Colonic mucosa (tissue), 4 donors: ENCODE data around the gene DALRD3. TPM values are rescaled to one million over a fixed set of nuclear protein-coding genes. Genes with fewer than 3 reads are reported as not detected.

ENCODE experiments used
- DNase-seq: peaks from one replicate; pipeline ENCODE4 v3.0.0-alpha.2; 2020
- H3K27ac ChIP-seq: fragments of 200-600 bp; one replicate; pipeline ENCODE4 v1.8.0; 2021
- H3K27me3 ChIP-seq: fragments of 200-600 bp; one replicate; pipeline ENCODE4 v1.8.0; 2021
- H3K36me3 ChIP-seq: fragments of 200-600 bp; one replicate; pipeline ENCODE4 v1.8.0; 2021
- H3K4me1 ChIP-seq: fragments of 200-600 bp; one replicate; pipeline ENCODE4 v1.8.0; 2021; ENCODE audit warnings: mild to moderate bottlenecking
- H3K4me3 ChIP-seq: fragments of 200-600 bp; one replicate; pipeline ENCODE4 v1.8.0; 2021
- H3K9ac ChIP-seq, 2 donors: one replicate each; pipeline ENCODE4 v1.7.0; 2013; ENCODE audit warnings: control low read depth in 2 of 2, low read depth in 2 of 2, low read length in 2 of 2
- H3K9me3 ChIP-seq: fragments of 200-600 bp; one replicate; pipeline ENCODE4 v1.8.0; 2021
- intact Hi-C: fragments of 100-400 bp; cut with DNase I; formaldehyde crosslinking; loops from one replicate; pipeline ENCODE4 v1.14.1; 2022
- total RNA-seq, 2 donors: library from RNA; stranded (reverse); fragmentation: NEBNext Ultra II Directional in 1 of 2; extraction: Animal tissue kit (Norgen Biotek cat#: 25700) in 1 of 2; gene quantifications; one replicate each; pipeline ENCODE4 v1.2.1, GENCODE V29; 2021
- TF ChIP-seq, protein P1 (sequence below): fragments of 200-600 bp; IDR thresholded peaks from one replicate; pipeline ENCODE4 v1.8.0; 2022; ENCODE audit warnings: antibody characterized with exemption, mild to moderate bottlenecking
- donor health status: healthy.
- donor health status: DM: no; HTN: no; CAD: no.
- donor health status: DM: no; HTN: no; CAD: no.

The DALRD3 gene
- total RNA-seq, 2 donors from 2014 or later, result 22.0 to 23.5 TPM

GRCh38 chr3:49025005-49025792 is 6.8 kb upstream of the DALRD3 start:
- Histone ChIP-seq H3K9me3 (no peaks in the 10 kb centered on the region), H3K9ac (no peak overlapping the region), H3K27ac (no peak overlapping the region), H3K27me3 (no peaks in the 10 kb centered on the region), H3K4me1 (peaks cover 15% of the 10 kb centered on the region), H3K4me3 (no peak overlapping the region), H3K36me3 (peaks cover 4% of the 10 kb centered on the region)
- intact Hi-C loops, result no loop called here
- TF ChIP-seq, protein P1, sequence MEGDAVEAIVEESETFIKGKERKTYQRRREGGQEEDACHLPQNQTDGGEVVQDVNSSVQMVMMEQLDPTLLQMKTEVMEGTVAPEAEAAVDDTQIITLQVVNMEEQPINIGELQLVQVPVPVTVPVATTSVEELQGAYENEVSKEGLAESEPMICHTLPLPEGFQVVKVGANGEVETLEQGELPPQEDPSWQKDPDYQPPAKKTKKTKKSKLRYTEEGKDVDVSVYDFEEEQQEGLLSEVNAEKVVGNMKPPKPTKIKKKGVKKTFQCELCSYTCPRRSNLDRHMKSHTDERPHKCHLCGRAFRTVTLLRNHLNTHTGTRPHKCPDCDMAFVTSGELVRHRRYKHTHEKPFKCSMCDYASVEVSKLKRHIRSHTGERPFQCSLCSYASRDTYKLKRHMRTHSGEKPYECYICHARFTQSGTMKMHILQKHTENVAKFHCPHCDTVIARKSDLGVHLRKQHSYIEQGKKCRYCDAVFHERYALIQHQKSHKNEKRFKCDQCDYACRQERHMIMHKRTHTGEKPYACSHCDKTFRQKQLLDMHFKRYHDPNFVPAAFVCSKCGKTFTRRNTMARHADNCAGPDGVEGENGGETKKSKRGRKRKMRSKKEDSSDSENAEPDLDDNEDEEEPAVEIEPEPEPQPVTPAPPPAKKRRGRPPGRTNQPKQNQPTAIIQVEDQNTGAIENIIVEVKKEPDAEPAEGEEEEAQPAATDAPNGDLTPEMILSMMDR, result no peak
- DNase-seq, result no peak

DNA sequence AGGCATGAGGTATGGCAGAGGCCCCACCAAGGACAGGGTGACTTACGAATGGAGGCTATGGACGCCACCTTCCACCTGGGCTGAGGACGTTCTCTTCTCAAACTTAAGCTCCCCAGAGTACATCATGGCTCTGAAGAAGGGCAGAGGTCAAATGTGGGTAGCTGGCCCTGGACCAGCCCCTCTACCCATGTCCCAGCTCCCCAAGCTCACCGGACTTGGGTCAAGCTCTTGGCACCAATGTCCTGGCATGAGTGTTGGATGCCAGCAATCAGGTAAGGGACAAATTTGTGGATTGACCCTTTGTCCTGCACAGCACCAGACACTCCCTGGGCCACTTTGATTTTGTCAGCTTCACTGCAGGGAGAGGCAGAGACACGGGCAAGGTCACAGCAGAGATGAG is 6.1 kb upstream of the DALRD3 start:
- intact Hi-C loops, result no loop called here
- Histone ChIP-seq H3K27me3 (no peaks in the 10 kb centered on the region), H3K36me3 (peaks cover 4% of the 10 kb centered on the region), H3K4me1 (peaks cover 15% of the 10 kb centered on the region), H3K27ac (no peak overlapping the region), H3K9me3 (no peaks in the 10 kb centered on the region), H3K4me3 (no peak overlapping the region), H3K9ac (no peak overlapping the region)
- TF ChIP-seq, protein P1, result no peak
- no peak for DNase-seq

- H3K9me3 ChIP-seq, result no peaks in the 10 kb centered on the region
- DNase-seq, result no peak
- H3K4me3 ChIP-seq, result no peak overlapping the region
- TF ChIP-seq, protein P1, result no peak
- H3K4me1 ChIP-seq, result peaks cover 18% of the 10 kb centered on the region
- intact Hi-C loops, result no loop called here
- H3K27ac ChIP-seq, result no peak overlapping the region
- no peak overlapping the region for H3K9ac ChIP-seq
- peaks cover 4% of the 10 kb centered on the region for H3K36me3 ChIP-seq
- H3K27me3 ChIP-seq, result no peaks in the 10 kb centered on the region
Measured at GRCh38 chr3:49023775-49024174, 5.4 kb upstream of the DALRD3 start.

DNA sequence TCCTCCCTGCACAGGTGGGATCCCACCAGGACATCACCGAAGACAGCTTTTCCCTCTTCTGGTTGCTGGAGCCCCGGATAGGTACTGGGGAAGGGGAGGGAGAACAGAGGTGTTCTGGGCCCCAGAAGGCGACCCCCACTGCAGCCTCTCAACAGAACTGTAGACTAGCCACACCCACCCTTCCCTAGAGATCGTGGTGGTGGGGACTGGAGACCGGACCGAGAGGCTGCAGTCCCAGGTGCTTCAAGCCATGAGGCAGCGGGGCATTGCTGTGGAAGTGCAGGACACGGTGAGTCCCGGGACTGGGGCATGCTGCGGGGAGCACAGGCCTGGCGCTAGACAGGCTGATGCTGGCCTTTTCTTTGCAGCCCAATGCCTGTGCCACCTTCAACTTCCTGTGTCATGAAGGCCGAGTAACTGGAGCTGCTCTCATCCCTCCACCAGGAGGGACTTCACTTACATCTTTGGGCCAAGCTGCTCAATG is 4.3 kb upstream of the DALRD3 start:
- TF ChIP-seq, protein P1, result no peak
- H3K4me3 ChIP-seq, result peak overlapping the region; percentile 92
- H3K4me1 ChIP-seq, result peaks cover 12% of the 10 kb centered on the region
- H3K27me3 ChIP-seq, result no peaks in the 10 kb centered on the region
- no peaks in the 10 kb centered on the region for H3K9me3 ChIP-seq
- no peak for DNase-seq
- H3K9ac ChIP-seq, result peak overlapping the region; percentile 92 to 98
- peak overlapping the region; percentile 100 for H3K27ac ChIP-seq
- peaks cover 4% of the 10 kb centered on the region for H3K36me3 ChIP-seq
- intact Hi-C loops, result no loop called here

DNA sequence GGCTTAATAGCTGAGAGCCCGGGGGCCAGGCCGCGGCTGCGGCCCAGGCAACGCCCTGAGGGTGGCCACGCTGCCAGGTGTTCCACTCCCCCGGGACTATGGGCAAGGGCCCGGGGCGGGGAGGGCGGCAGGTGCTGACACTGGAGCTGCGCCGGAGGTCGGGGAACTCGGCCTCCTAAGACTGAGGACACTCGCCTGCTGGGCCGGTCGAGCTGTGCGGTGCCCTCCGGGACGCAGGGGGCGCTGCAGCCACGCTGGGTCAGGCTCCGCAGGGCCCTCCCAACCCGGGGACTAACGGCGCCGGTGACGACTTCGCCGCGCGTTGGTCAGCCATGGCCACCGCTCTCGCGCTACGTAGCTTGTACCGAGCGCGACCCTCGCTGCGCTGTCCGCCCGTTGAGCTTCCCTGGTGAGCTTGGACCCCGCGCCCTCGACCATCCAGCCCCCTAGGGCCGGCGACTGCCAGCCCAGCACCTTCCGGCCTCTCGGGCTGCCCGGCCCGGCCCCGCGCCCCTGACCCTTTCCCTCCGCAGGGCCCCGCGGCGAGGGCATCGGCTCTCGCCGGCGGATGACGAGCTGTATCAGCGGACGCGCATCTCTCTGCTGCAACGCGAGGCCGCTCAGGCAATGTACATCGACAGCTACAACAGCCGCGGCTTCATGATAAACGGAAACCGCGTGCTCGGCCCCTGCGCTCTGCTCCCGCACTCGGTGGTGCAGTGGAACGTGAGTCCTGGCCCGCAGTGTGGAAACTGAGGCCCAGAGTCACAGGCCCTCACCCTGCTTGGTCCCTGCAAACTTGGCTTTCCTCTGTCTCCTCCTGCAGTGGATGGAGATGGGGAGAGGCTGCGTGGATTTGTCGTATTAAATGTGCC is 3.7 kb upstream of the DALRD3 start, which contains the start of gene NDUFAF3:
TSS of gene NDUFAF3 (plus strand) at position 309 of the 875 bp plus-strand sequence. CDS start at position 333, 24 bp downstream.
- DNase-seq, result peak; percentile 95
- Histone ChIP-seq H3K9ac (peak within 1 kb of the TSS; percentile 97 to 98), H3K36me3 (peaks cover 4% of the 10 kb centered on the region), H3K4me3 (peak within 1 kb of the TSS; percentile 92), H3K9me3 (no peaks in the 10 kb centered on the region), H3K4me1 (peaks cover 19% of the 10 kb centered on the region), H3K27me3 (no peaks in the 10 kb centered on the region), H3K27ac (peak within 1 kb of the TSS; percentile 100)
- intact Hi-C loops, result no loop called here
- TF ChIP-seq, protein P1, result peak; percentile 95
